ENCODE data around the gene SGPP2.

Gene SGPP2

GRCh38 chr2:222470802-222471468, 46.6 kb downstream of the SGPP2 start:
- DNase-seq (ENCODE audit: low read depth) = no peak

- DNase-seq (ENCODE audit: low read depth) = no peak
Measured at GRCh38 chr2:222477962-222478608, 53.7 kb downstream of the SGPP2 start.

- no peak for DNase-seq (ENCODE audit: low read depth)
Measured at GRCh38 chr2:222479859-222480258, 55.5 kb downstream of the SGPP2 start.

- DNase-seq (ENCODE audit: low read depth) = no peak
Measured at GRCh38 chr2:222480497-222480896, 56.2 kb downstream of the SGPP2 start.

- DNase-seq (ENCODE audit: low read depth) = no peak
Measured at GRCh38 chr2:222481941-222482340, 57.6 kb downstream of the SGPP2 start.

GRCh38 chr2:222483513-222484039, 59.2 kb downstream of the SGPP2 start:
- no peak for DNase-seq (ENCODE audit: low read depth)

- DNase-seq (ENCODE audit: low read depth) = no peak
Measured at GRCh38 chr2:222485367-222486211, 61.2 kb downstream of the SGPP2 start.

- no peak for DNase-seq (ENCODE audit: low read depth)
Measured at GRCh38 chr2:222490131-222490530, 65.8 kb downstream of the SGPP2 start.

- no peak for DNase-seq (ENCODE audit: low read depth)
Measured at GRCh38 chr2:222492683-222493082, 68.3 kb downstream of the SGPP2 start.

- no peak for DNase-seq (ENCODE audit: low read depth)
Measured at GRCh38 chr2:222494104-222494739, 69.9 kb downstream of the SGPP2 start.

GRCh38 chr2:222495388-222495787, 71.0 kb downstream of the SGPP2 start:
- no peak for DNase-seq (ENCODE audit: low read depth)

- no peak for DNase-seq (ENCODE audit: low read depth)
Measured at GRCh38 chr2:222499226-222499625, 74.9 kb downstream of the SGPP2 start.

GRCh38 chr2:222504191-222504590, 79.8 kb downstream of the SGPP2 start:
- DNase-seq (ENCODE audit: low read depth) = no peak

- no peak for DNase-seq (ENCODE audit: low read depth)
Measured at GRCh38 chr2:222504719-222505118, 80.4 kb downstream of the SGPP2 start.

GRCh38 chr2:222506230-222506935, 82.0 kb downstream of the SGPP2 start:
- DNase-seq (ENCODE audit: low read depth) = no peak

- DNase-seq (ENCODE audit: low read depth) = no peak
Measured at GRCh38 chr2:222514901-222515300, 90.6 kb downstream of the SGPP2 start.

GRCh38 chr2:222518570-222519381, 94.4 kb downstream of the SGPP2 start:
- DNase-seq (ENCODE audit: low read depth) = peak; percentile 25

- DNase-seq (ENCODE audit: low read depth) = no peak
Measured at GRCh38 chr2:222521099-222521498, 96.8 kb downstream of the SGPP2 start.

GRCh38 chr2:222522082-222522481, 97.7 kb downstream of the SGPP2 start:
- DNase-seq (ENCODE audit: low read depth) = no peak

- no peak for DNase-seq (ENCODE audit: low read depth)
Measured at GRCh38 chr2:222523783-222524544, 99.6 kb downstream of the SGPP2 start.
